Endometrium (tissue), 2 donors: ENCODE data around the gene FLYWCH2.
"Not testable (repeated sequence)": the region's sequence is repeated elsewhere in the genome, so short reads cannot be mapped to it uniquely, and the experiment has no call there.

Experiments
- FAIRE-seq: peaks from 2 replicates; lab custom pipeline; 2012; peaks lifted over from hg19 to GRCh38; lab: Jason Lieb, UNC
- donor health status: control.
- donor health status: control.

Gene FLYWCH2

DNA sequence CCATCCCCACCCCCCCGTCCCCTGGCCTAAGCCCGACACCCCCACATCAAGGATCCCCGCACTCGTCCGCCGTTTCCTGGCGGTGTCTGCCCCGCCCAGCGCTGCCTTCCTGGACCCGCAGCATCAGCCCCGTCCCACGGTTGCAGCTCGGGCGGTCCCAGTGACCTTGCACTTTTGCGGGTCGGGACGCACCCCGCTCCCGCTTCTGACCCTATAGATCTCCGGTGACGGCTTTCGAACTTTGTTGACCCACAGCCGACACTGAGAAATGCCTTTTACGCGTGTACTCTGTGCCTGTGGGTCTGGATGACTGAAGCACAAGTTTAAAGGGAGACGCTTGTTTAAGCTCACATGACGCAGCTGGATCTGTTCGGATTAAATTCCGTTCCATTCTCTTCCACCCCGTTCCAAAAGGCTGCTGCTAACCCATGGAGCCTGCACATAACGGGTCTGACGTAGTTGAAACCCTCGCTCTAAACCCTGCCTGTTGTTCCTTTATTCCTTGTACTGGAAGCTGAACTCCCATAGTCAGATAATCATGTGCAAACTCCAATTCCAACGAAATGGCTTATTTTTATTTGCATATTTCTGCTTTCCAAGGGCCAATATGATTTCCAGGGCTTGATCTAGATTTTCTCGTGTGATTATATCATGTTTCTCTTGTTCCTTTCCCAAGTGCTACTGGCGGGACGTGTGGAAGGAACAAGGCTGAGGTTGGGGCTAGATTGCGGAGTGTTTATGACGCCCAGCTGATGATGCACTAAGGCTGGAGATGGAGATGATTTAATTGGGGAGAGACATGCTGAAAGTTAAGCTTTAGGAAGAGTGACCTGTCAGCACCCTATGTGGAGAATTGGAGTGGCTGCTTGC, 29.6 kb downstream of the FLYWCH2 start:
- no peak for FAIRE-seq

GRCh38 chr16:2913603-2914002, 30.6 kb downstream of the FLYWCH2 start:
- no peak for FAIRE-seq

- no peak for FAIRE-seq
Observed at GRCh38 chr16:2914233-2914632, 31.2 kb downstream of the FLYWCH2 start.

- FAIRE-seq = no peak
Observed at GRCh38 chr16:2915196-2915929, 32.3 kb downstream of the FLYWCH2 start.

- FAIRE-seq = no peak
Observed at GRCh38 chr16:2919511-2920255, 36.7 kb downstream of the FLYWCH2 start.

- no peak for FAIRE-seq
Observed at GRCh38 chr16:2923481-2923880, 40.5 kb downstream of the FLYWCH2 start.

GRCh38 chr16:2924901-2925755, 42.1 kb downstream of the FLYWCH2 start:
- FAIRE-seq = no peak

DNA sequence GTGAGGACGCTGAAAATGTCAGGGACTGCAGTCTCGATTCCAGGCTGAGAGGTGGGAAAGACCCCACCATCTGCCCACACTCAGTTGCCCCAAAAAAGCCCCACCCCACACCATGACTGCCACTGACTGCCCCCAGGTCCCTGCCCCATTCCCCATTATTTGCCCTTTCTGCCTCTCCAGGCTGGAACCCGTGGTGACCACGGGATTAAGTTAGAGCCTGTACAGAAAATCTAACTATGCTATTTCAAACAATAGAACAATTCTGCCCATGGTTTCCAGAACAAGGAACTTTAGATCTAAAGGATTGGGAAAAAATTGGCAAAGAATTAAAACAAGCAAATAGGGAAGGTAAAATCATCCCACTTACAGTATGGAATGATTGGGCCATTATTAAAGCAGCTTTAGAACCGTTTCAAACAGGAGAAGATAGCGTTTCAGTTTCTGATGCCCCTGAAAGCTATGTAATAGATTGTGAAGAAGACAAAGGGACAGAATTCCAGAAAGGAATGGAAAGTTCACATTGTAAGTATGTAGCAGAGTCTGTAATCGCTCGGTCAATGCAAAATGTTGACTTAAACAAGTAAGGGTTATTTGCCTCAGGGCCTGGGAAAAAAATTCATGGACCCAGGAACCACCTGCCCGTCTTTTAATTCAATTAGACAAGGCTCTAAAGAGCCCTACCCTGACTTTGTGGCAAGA, 43.1 kb downstream of the FLYWCH2 start:
- no peak for FAIRE-seq

- FAIRE-seq = no peak
Observed at GRCh38 chr16:2926650-2926999, 43.6 kb downstream of the FLYWCH2 start.

GRCh38 chr16:2927010-2927646, 44.1 kb downstream of the FLYWCH2 start:
- FAIRE-seq = no peak

DNA sequence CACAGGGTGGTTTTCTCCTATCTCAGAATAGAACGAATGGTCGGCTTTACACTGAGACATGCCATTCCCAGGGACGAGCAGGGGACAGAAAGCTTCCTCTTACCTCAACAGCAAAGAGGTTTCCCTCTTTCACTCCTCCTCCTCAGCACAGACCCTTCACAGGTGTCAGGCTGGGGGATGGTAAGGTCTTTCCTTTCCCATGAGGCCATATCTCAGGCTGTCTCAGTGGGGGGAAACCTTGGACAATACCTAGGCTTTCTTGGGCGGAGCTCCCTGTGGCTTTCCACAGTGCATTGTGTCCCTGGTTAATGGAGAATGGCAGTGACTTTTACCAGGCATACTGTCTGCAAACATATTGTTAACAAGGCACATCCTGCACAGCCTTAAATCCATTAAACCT, 45.1 kb downstream of the FLYWCH2 start:
- not testable (repeated sequence) for FAIRE-seq

DNA sequence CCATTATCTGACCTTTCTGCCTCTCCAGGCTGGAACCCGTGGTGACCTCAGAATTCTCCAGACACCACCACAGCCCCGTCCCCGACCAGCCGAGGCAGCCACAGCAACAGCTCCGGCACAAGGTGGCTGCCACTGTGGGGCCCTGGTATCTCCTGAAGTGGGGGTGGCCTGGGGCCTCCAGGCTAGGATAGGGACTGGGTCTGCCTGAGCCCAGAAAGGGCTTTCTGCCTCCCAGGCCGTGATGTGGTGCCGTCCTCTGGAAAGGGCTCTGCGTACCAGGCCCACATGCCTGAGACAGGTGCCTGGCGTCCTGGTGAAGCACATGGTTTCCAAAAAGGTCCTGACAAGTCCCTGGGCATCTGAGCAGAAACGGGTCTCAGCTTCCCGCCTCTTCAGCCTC, 45.8 kb downstream of the FLYWCH2 start:
- FAIRE-seq = no peak

DNA sequence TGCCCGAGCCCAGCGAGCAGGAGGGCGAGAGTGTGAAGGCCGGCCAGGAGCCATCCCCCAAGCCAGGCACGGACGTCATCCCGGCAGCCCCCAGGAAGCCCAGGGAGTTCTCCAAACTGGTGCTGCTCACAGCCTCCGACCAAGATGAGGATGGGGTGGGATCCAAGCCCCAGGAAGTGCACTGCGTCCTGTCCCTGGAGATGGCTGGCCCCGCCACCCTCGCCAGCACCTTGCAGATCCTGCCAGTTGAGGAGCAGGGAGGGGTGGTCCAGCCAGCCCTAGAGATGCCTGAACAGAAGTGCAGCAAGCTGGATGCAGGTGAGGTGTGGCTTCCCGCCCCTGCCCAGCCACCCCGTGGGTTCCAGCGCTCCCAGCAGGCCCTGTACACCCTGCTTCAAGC, 46.7 kb downstream of the FLYWCH2 start:
- no peak for FAIRE-seq

DNA sequence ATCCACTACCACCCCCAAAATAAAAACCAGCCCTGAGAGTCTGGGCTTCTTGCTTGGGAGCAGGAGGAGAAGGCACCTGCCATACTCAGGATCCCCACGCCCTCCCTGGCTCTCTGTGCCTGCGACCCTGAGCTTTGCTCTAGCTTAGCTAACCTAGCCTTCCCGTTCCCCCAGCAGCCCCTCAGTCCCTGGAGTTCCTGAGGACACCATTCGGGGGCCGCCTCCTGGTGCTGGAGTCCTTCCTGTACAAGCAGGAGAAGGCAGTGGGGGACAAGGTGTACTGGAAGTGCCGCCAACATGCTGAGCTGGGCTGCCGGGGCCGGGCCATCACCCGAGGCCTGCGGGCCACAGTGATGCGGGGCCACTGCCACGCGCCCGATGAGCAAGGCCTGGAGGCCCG, 47.2 kb downstream of the FLYWCH2 start:
- no peak for FAIRE-seq

- FAIRE-seq = not testable (repeated sequence)
Observed at GRCh38 chr16:2931231-2931914, 48.4 kb downstream of the FLYWCH2 start.

DNA sequence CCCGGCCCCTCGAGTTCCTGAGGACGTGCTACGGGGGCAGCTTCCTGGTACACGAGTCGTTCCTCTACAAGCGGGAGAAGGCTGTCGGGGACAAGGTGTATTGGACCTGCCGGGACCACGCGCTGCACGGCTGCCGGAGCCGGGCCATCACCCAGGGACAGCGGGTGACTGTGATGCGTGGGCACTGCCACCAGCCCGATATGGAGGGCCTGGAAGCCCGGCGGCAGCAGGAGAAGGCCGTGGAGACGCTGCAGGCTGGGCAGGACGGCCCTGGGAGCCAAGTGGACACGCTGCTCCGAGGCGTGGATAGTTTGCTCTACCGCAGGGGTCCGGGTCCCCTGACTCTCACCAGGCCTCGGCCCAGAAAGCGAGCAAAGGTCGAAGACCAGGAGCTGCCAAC, 50.1 kb downstream of the FLYWCH2 start:
- no peak for FAIRE-seq

DNA sequence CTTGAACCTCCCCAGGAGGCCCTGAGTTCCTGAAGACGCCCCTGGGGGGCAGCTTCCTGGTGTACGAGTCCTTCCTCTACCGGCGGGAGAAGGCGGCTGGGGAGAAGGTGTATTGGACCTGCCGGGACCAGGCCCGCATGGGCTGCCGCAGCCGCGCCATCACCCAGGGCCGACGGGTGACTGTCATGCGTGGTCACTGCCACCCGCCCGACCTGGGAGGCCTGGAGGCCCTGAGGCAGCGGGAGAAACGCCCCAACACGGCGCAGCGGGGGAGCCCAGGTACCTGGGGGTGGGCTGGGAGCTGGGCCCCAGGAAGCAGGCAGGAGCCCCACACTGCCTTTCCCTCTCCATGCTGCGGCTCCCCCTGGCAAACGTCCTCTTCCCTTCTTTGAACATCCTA, 50.7 kb downstream of the FLYWCH2 start:
- no peak for FAIRE-seq

DNA sequence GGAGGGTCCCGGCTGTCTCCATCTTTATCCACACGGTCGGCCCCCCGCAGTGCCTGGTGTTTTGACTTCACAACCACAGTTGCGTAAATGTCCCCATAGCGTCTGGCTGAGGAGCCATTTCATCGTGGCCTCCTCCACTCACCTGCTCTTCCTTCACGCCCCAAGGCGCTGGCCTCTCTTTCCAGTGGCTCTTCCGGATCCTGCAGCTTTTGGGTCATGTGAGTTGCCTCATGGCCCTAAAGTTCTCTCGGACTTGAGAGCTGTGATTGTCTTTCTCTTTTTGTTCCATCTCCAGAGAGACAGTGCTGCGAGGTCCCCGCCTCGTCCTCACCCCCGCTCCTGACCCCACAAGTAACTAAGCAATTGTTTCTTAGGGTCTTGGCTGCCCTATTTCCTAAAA, 51.4 kb downstream of the FLYWCH2 start:
- no peak for FAIRE-seq

- FAIRE-seq = no peak
Observed at GRCh38 chr16:2936436-2937011, 53.5 kb downstream of the FLYWCH2 start.

DNA sequence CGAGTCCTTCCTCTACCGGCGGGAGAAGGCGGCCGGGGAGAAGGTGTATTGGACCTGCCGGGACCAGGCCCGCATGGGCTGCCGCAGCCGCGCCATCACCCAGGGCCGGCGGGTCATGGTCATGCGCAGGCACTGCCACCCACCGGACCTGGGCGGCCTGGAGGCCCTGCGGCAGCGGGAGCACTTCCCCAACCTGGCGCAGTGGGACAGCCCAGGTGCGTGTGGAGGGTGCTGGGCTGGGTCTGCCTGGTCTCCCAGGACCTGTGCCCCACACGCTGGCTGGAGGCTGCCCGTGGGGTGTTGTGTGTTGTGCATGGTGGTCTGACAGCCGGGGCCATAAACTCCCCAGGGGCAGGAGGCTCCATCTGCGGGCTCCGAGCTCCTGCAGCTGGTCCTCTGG, 54.2 kb downstream of the FLYWCH2 start:
- no peak for FAIRE-seq
